Measurements from ENCODE around the gene ADIPOQ.

- TF ChIP-seq REST (IDR thresholded peaks at IDR 0.05; ENCODE audit: low read depth, low read length) (no peak), SMC3 (IDR thresholded peaks at IDR 0.05; ENCODE audit: low read depth, low read length) (no peak), RCOR1 (IDR thresholded peaks at IDR 0.05; ENCODE audit: low read length) (no peak), CTCF (IDR thresholded peaks at IDR 0.05) (no peak), SIN3A (IDR thresholded peaks at IDR 0.05; ENCODE audit: borderline replicate concordance, low read depth, low read length) (no peak), EZH2phosphoT487 (IDR thresholded peaks at IDR 0.05; ENCODE audit: borderline replicate concordance, low read depth) (no peak), RAD21 (IDR thresholded peaks at IDR 0.05; ENCODE audit: low read length) (no peak), TCF12 (IDR thresholded peaks at IDR 0.05) (no peak), POLR2AphosphoS5 (IDR thresholded peaks at IDR 0.05; ENCODE audit: low read depth, low read length) (no peak), EP300 (IDR thresholded peaks at IDR 0.05; ENCODE audit: borderline replicate concordance in 1 of 2, low read depth in 1 of 2, low read length in 1 of 2) (no peak)
- TF ChIP-seq, protein P1, sequence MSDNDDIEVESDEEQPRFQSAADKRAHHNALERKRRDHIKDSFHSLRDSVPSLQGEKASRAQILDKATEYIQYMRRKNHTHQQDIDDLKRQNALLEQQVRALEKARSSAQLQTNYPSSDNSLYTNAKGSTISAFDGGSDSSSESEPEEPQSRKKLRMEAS (IDR thresholded peaks at IDR 0.05; ENCODE audit: low read depth): no peak
Observed at GRCh38 chr3:186825872-186826409, 16.6 kb upstream of the ADIPOQ start.
